HG03108 (cell line): Measurements from ENCODE around the gene DDX28.
A peak's percentile ranks its signal among the peaks of the same experiment; 100 is the strongest.
"Not testable (repeated sequence)": the region's sequence is repeated elsewhere in the genome, so short reads cannot be mapped to it uniquely, and the experiment has no call there.

Experiments used
- ATAC-seq: cut with Tn5 transposase; IDR thresholded peaks from one replicate; pipeline ENCODE4 v1.9.1; 2021; ENCODE audit warnings: moderate library complexity; ENCODE audit not compliant: unreplicated experiment

Gene DDX28

GRCh38 chr16:68037841-68038597 lies 15.0 kb upstream of the DDX28 start:
- no peak for ATAC-seq

GRCh38 chr16:68035227-68035626 lies 12.2 kb upstream of the DDX28 start:
- no peak for ATAC-seq

GRCh38 chr16:68033101-68033500 lies 10.1 kb upstream of the DDX28 start:
- no peak for ATAC-seq

- no peak for ATAC-seq
Observed at GRCh38 chr16:68031951-68032350, 8.9 kb upstream of the DDX28 start.

- ATAC-seq = not testable (repeated sequence)
Observed at GRCh38 chr16:68030108-68030507, 7.1 kb upstream of the DDX28 start.

- ATAC-seq = no peak
Observed at GRCh38 chr16:68028996-68029395, 6.0 kb upstream of the DDX28 start.

GRCh38 chr16:68022278-68022727 lies 729 bp downstream of the DDX28 start:
- peak; percentile 3 for ATAC-seq

GRCh38 chr16:68021490-68021889 lies 1.5 kb downstream of the DDX28 start:
- ATAC-seq = no peak

- ATAC-seq = no peak
Observed at GRCh38 chr16:68019167-68019680, 3.8 kb downstream of the DDX28 start.

GRCh38 chr16:68015681-68016080 lies 7.4 kb downstream of the DDX28 start, which contains the start of gene DPEP2NB:
Gene DPEP2NB (minus strand): TSS chr16:68015911. CDS start chr16:68015770, 141 bp downstream.
- ATAC-seq = no peak

- ATAC-seq = no peak
Observed at GRCh38 chr16:68013440-68013839, 9.6 kb downstream of the DDX28 start.

- not testable (repeated sequence) for ATAC-seq
Observed at GRCh38 chr16:68009872-68010271, 13.2 kb downstream of the DDX28 start.

- no peak for ATAC-seq
Observed at GRCh38 chr16:68009157-68009735, 13.8 kb downstream of the DDX28 start.

- no peak for ATAC-seq
Observed at GRCh38 chr16:68005786-68006286, 17.2 kb downstream of the DDX28 start.

GRCh38 chr16:68005211-68005610 lies 17.8 kb downstream of the DDX28 start:
- ATAC-seq = no peak

- no peak for ATAC-seq
Observed at GRCh38 chr16:68003031-68003430, 20.0 kb downstream of the DDX28 start.

- no peak for ATAC-seq
Observed at GRCh38 chr16:68000450-68000849, 22.6 kb downstream of the DDX28 start.

GRCh38 chr16:67999985-68000384 lies 23.0 kb downstream of the DDX28 start:
- no peak for ATAC-seq

GRCh38 chr16:67998779-67999688 lies 24.0 kb downstream of the DDX28 start, which contains the start of gene DPEP2:
Gene DPEP2 (minus strand): TSS chr16:67999484. CDS start chr16:67993212, 6,272 bp downstream.
- ATAC-seq = not testable (repeated sequence)

GRCh38 chr16:67998231-67998778 lies 24.7 kb downstream of the DDX28 start:
- not testable (repeated sequence) for ATAC-seq
